ENCODE measurements around the gene MTCL3.

The MTCL3 gene

GRCh38 chr6:127533736-127534135 lies 14.6 kb upstream of the MTCL3 start:
- POLR2A ChIA-PET (ENCODE audit: low non-redundant PET), result no interaction called here
- CTCF ChIA-PET, result no interaction called here
- no peak overlapping the region for H3K27ac ChIP-seq
- DNase-seq (ENCODE audit: low spot score), result no peak
- TF ChIP-seq CTCF (conservative IDR thresholded peaks at IDR 0.05; ENCODE audit: low read depth), result no peak

GRCh38 chr6:127533011-127533410 lies 13.9 kb upstream of the MTCL3 start:
- H3K27ac ChIP-seq, result no peak overlapping the region
- POLR2A ChIA-PET (ENCODE audit: low non-redundant PET), result no interaction called here
- no peak for DNase-seq (ENCODE audit: low spot score)
- TF ChIP-seq CTCF (conservative IDR thresholded peaks at IDR 0.05; ENCODE audit: low read depth), result no peak
- CTCF ChIA-PET, result no interaction called here

- no peak for TF ChIP-seq CTCF (conservative IDR thresholded peaks at IDR 0.05; ENCODE audit: low read depth)
- POLR2A ChIA-PET (ENCODE audit: low non-redundant PET), result no interaction called here
- DNase-seq (ENCODE audit: low spot score), result no peak
- H3K27ac ChIP-seq, result no peak overlapping the region
- CTCF ChIA-PET, result no interaction called here
Measured at GRCh38 chr6:127522714-127523113, 3.6 kb upstream of the MTCL3 start.

GRCh38 chr6:127520066-127520465 lies 931 bp upstream of the MTCL3 start:
- POLR2A ChIA-PET (ENCODE audit: low non-redundant PET), result no interaction called here
- CTCF ChIA-PET, result interaction anchor here (0.6 to 0.7 kb wide), 3 partner anchors 56 to 121 kb away, joined by 3 to 4 read pairs (median 3); no protein-coding TSS in a partner anchor
- no peak overlapping the region for H3K27ac ChIP-seq
- DNase-seq (ENCODE audit: low spot score), result no peak
- TF ChIP-seq CTCF (conservative IDR thresholded peaks at IDR 0.05; ENCODE audit: low read depth), result no peak

- ChIA-PET POLR2A (ENCODE audit: low non-redundant PET) (no interaction called here), CTCF (interaction anchor here (0.7 kb wide), 1 partner anchor 121 kb away, joined by 3 read pairs; no protein-coding TSS in a partner anchor)
- H3K27ac ChIP-seq, result no peak overlapping the region
- TF ChIP-seq CTCF (conservative IDR thresholded peaks at IDR 0.05; ENCODE audit: low read depth), result no peak
- no peak for DNase-seq (ENCODE audit: low spot score)
Measured at GRCh38 chr6:127519469-127519785, 292 bp upstream of the MTCL3 start.

- H3K27ac ChIP-seq, result no peak overlapping the region
- no peak for DNase-seq (ENCODE audit: low spot score)
- ChIA-PET CTCF (interaction anchor here (0.7 kb wide), 1 partner anchor 448 kb away, joined by 3 read pairs; no protein-coding TSS in a partner anchor), POLR2A (ENCODE audit: low non-redundant PET) (no interaction called here)
- no peak for TF ChIP-seq CTCF (conservative IDR thresholded peaks at IDR 0.05; ENCODE audit: low read depth)
Measured at GRCh38 chr6:127518191-127518709, 885 bp downstream of the MTCL3 start.

- CTCF ChIA-PET, result interaction anchor here (0.7 kb wide), 1 partner anchor 447 kb away, joined by 3 read pairs; no protein-coding TSS in a partner anchor
- POLR2A ChIA-PET (ENCODE audit: low non-redundant PET), result no interaction called here
- TF ChIP-seq CTCF (conservative IDR thresholded peaks at IDR 0.05; ENCODE audit: low read depth), result no peak
- no peak for DNase-seq (ENCODE audit: low spot score)
- no peak overlapping the region for H3K27ac ChIP-seq
Measured at GRCh38 chr6:127517693-127518092, 1.4 kb downstream of the MTCL3 start.

Measured in RWPE1 (cell line).